Activated T-cell treated with anti-CD3 and anti-CD28 coated beads, Interleukin-2, amount 50 U/mL, for 1 hour (primary cell): ENCODE data around the gene PACRG.
"Not testable (repeated sequence)": the region's sequence is repeated elsewhere in the genome, so short reads cannot be mapped to it uniquely, and the experiment has no call there.

Experiments
- DNase-seq: peaks from one replicate; pipeline ENCODE4 v3.0.0-alpha.2; 2020

PACRG gene

DNA sequence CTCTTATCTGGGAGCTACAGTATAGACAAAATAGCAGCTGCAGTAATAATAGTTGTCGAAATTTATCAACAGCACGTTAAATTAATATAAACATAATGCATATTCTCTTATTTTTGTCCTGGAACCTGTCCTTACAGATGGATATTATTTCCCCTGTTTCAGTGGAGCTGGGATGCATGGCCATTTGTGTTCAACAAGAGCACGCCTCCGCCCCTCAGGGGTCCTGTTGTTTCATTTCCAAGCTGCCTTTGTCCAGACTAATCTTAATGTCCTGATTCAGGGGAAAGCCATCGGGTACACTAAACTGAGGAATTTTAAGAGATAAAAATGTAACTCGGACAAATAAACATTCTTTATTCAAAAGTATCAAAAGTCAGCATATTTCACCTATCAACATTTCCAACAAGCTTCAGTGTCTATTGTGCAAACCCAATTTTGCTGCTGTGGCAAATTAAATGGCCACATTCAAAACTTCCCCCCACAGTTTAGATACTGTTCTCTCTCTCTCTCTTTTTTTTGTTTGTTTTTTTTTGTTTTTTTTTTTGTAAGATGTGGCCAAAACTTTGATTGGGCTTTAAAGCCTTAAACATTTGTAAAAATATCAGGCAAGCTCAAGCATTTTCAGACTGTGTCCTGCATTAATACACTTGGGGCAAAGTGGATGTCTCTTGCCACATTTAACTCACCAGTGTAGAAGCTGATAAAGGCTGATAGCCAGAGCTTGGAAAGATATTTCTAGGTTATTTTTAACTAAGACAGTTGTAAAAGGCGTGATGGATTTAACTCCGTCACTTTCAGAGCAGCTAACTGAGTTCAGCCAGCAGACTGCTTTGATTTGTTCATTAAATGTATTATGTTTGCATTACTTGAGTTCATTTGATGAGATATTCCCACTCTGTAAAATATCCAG, 574.2 kb downstream of the PACRG start:
- no peak for DNase-seq

DNA sequence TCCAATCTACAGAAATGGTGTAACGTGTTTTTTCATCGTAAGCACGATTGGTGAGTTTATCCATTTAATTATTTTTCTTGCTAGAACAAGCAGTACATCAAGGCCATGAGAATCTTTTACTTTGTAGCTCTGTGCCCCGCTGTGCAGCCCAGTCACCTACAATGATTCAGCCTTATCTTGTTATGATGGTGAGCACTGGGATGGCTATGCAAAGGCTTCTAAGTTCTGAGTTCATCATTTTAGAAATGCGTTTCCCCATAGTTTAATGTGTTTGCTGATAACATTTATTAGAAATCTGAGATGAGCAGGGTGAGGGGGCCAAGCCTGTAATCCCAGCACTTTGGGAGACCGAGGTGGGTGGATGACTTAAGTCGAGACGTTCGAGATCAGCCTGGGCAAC, 575.0 kb downstream of the PACRG start:
- no peak for DNase-seq

DNA sequence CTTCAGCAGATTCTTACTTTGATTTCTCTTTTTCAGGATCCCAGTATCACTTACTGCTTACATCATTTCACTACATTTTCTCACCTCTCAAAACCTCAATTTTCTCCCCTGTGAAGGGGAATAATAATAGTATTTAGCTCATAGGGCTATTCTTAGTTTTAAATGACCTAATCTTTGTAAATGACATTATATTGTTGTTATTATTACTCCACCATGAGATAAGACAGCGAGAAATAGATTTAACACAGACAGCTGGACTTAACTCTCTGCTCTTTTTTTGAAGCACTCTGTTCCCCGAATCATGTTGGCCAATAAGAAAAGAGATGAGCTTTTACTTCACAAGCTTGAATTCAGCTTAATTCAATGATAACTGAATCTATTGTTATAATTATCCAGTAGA, 578.2 kb downstream of the PACRG start:
- no peak for DNase-seq

DNA sequence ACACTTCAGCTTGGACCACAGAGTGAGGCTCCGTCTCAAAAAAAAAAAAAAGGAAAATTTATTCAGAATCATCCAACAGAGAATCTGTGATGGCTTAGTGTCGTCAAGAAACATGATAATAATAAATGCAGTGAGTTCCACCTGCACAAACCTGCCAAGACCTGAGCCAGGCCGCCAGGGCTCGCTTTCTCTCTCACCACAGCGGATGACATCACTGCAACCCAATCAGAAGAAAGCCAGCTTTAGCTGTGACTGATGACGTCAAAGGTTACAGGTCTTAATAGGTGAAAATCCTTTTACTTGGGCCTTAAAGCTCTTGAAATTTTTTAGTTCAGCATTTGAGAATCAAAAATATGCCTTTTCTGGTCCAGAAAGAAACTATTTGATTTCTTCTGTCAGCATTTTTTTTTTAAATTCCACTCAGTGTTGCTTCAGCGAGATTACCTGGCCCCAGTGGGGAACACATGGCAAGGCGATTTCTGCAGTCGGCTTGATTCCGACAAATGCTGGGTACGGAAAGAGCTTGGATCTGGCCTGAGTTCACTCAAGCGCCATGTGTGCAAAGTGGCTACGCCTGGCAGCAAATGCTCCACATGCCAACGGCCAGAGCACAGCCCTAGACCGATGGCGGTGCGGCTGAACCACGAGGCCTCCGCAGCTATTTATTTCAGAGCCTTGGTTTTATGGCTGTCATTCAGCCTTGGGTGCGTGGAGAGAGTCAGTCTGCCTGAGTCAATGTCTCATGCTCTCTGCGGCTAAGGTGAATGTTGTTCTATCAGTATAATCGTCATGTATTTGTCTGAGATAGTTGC, 581.1 kb downstream of the PACRG start:
- DNase-seq, result no peak

DNA sequence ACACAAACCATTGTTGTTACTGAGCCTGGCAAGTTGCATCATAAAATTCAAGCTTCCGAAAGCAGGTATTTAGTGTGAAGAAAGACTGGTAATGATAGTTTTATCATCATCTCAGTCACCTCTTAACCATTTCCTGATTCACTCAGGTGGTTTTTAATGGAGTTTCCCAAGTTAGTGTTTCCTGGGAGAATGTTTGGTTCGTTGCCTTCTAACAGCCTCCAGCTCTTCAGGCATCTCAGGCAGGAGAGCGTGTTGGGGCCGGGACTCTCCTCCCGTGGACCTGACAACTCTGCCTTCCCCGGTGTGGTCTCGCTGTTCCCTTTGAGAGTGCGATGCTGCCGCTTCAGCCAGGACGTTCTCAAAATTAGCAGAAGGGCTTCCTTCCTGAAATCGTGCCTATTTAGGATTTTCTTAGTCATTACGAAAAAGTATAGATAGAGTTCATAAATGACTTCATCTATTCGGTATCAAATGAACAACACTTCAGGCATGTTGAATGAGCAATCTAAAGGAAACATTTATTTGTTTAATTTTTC, 581.8 kb downstream of the PACRG start:
- DNase-seq, result no peak

DNA sequence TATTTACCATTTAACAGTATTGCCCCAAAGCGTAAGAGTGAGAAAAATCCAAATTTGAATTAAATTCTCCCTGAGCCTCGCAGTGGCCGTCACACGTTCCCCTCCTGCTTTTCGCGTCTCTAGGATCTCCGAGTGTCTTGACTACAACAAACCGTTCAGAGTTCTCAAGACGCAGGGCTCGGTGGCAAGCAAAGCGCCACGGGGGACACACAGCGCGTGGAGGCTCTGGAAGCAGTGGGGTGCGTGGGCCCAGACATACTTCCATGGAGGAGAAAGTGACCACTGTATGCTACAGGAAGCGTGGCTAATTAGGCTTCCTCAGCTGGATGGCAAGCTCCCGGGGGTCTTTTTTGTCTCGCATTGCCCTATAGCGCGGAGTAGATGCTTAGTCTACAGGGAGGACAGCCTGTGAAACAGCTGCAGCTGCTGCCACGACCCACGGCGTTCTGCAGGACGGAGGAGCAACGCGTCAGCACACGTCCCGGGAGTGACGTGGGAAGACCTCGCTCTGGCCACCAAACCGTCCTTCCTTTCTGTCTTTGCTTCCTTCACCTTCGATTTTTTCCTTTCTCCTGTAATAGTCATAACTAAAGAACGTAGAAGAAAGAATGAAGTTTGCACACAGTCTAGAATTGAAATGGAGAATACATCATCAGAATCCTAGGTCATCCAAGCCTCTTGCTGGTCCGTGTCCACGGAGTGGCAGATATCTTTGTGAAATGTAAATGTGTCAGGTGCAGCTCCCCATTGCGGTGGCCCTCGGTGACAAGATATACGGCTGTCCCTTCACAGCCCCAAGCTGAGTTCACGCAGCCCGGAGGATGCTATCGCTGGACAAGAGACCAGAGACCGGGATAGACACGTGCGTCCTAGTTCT, 582.6 kb downstream of the PACRG start:
- DNase-seq, result no peak

DNA sequence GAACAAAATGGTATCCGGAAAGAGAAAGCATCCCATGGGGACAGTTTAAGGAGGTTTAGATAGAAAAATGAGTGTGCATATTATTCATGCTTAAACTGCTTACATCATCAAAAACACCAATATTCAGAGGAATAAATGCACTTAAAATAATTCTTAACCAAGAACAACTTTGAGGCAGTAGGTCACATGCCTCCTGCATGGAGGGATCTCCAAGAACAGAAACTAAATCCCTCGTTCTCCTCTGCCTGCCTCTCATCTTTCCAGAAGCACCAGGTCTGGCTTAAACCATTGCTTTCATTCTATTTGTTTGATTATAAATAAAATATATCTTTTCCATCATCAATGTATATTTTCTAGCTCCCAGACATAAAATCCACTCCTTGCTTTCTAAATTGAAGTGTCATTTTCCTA, 583.2 kb downstream of the PACRG start:
- DNase-seq, result no peak

DNA sequence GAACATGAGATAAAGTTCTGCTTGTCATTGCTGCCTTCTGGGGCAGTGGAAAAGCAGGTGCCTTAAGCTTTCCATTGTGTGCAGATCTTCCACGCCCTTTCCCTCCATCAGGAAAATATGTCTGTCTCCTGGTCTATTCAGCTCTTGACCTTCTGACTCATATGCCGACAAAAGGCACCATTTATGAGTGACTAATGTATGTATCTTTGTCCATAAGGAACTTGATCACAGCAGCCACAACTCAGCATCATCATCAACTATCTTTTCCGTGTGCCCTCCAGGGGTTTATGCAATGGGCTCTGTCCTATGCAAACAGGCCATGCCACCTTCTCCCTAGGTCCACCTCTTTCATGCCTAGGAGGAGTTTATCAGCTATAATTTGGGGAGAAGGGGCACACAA, 584.1 kb downstream of the PACRG start:
- no peak for DNase-seq

DNA sequence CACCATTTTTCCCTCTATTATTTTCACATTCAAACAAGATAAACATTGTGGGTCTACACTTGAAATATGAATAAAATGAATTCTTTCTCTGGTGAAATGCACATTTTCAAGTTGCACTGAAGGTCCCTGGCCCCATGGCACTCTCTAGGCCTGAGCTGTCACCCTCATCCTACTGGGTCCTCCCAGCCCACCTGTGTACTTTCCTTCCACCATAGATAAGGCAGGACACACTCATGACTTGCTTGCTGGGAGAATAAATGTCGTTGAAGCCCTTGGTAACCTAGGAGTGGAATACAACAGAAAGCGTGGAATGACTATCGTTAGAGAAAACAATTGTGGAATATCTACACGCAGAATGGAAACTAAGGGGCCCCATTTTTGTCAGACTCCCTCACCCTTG, 585.8 kb downstream of the PACRG start:
- DNase-seq, result no peak

DNA sequence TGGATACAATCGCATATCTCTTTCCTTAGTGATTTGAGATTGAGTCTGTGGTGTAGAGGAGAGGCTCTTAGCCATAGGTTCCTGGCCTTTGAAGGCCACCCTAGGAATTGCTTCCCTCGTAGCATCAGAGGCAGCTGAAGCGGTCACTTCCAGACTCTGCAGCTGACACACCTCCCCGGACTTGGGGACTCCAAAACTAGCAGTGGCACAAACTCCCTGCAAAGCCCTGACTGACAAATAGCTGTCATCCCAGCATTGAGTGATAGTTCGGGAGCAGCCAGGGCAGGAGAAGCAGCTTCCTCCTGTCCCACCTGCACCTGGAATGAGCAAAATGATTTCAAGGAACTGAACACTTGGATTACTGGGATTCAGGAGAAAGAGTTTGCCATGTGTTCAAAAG, 586.2 kb downstream of the PACRG start:
- DNase-seq, result no peak

DNA sequence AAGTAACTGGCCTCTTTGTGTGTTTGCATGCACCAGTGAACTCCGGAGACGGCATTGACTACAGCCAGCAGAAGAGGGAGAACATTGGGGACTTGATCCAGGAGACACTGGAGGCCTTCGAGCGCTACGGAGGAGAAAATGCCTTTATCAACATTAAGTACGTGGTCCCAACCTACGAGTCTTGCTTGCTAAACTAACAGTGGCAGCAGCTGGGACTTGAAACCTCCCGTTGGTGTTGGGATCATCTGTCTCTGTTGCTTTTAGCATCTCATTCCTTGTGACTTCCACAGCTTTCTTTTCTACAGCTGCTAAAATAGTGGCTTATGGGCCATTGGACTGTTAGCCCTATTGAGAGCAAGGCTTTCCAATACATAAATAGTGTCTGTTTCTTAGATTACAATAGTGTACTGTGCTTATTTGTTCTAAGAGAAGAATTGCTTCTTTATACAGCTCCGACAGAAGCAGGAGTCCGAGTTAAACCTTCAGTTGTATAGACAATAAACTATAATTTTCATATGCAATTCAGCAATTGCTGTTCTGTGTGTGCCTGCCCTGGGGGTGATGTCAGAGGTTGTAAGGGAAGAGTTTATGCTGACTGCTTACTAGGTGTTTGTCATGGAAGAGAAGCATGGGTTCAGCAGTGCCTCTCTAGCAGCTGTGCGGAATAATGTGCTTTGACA, 587.2 kb downstream of the PACRG start:
- no peak for DNase-seq

DNA sequence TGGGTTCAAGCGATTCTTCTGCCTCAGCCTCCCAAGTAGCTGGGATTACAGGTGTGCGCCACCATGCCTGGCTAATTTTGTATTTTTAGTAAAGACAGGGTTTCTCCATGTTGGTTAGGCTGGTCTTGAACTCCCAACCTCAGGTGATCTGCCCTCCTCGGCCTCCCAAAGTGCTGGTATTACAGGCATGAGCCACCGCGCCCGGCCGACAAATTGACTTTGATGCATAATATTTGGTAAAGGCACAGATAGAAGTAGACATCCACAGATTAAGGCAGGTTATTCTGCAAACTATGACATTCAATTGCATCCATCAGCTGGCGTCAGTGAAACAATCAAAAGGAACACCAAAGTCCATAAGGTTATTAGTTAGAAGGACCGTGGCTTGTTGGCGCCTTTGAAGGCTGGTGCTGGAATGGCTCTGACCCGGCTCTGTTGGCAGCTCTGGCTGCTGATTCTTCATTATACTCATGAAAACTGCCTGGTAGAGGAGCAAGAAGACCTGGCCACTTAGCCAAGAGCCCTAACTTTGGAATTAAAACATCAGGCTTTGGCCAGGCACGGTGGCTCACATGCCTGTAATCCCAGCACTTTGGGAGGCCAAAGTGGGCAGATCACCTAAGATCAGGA, 589.2 kb downstream of the PACRG start:
- DNase-seq, result not testable (repeated sequence)

DNA sequence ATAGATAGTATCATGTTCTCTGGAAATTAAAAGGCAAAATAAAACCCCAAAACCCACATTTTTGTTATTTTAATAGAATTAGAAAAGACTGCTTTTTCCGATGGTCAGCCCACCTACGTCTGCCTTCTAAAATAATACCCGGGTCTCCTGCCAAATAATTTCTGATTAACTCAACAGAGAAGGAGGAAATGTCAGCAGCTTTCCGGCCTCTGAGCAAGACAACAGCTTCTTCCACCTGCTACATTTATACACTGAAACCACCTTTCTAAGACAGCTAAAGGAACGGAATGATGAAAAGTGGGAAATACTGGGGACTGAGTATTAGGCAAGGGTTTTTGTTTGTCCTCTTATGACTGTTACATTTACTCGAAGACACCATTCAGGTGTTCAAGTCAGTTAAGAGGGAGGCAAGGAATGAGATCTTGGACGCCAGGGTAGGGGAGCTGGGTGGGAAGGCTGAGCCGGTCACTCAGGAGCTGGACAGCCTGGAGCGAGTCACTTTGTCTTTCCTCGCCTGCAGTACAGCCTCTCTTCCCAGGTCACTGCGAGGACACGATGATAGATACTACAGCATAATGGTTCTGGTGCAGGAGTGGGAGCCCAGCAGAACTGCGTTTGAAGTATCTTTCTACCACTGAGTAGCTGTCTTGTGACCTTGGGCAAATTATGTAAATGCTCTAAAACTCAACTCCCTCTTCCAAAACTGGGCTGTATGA, 590.5 kb downstream of the PACRG start:
- DNase-seq, result no peak

DNA sequence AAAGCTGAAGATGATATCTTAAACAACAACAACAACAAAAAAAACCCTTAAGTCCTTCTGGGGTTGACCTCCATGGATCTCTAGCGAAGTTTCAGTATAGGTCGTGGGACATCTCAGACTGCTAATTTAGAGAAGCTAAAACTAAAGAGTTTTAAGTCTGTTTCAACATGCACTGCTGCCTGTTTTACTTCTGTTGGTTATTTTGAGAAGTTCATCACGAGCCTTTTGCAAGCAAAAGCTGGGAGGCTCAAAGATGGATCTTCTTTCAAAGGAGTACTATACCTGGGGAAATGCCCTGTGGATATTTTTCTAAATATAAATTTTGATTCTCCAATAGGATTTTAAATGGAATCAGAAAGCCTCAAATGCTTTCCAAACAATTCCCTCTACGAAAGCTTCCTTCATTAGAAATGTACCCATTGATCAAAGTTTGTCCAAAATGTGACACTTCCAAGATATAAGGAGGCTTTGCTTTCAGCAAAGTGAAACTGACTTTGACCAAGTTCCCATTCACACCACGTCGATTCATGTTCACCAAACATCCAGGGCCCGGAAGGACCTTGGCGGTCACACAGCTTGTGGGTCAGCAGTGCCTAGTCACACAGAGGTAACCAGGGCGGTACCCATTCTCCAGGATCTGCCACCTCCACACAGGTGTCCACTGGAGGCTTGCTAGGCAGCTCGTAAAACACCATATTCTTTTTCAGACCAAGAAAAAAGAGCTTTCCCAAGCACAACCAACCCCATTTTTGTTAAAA, 592.0 kb downstream of the PACRG start:
- no peak for DNase-seq

DNA sequence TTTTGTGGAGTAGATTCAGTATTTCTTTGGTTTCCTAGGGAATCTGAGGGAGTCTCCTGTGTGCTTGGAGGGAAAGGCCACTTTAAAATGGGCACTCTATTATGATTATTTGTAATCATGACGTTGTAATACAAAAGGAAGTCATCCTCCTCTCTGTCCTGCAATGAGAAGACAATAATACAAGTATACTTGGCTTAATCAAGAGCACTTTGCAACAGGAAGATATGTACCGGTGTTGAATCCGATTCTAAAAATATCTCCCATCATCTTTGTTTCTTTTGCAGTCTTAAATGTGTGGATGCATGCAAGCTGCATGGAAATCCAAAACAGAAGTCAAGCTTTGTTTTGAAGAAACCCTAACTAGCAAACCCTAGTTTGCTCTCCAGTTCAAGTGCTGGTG, 592.6 kb downstream of the PACRG start:
- no peak for DNase-seq

DNA sequence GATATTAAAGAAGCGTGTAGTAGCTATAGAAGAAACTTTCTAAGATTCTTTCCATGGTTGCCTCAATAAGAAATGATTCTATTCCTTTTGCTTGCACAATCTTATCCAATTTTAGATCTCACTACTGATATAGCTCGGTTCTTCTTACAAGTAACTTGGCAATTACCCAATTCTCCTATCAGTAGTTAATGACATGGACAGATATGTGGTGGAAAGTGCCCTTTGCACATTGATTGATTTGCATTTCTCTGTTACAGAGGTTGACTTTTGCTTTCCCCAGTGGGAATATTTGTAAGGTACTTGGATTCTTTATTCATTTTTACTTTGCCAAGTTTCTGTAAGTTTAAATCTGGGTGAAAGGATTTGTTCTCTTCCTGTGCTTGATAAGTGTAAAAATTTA, 593.0 kb downstream of the PACRG start:
- no peak for DNase-seq

DNA sequence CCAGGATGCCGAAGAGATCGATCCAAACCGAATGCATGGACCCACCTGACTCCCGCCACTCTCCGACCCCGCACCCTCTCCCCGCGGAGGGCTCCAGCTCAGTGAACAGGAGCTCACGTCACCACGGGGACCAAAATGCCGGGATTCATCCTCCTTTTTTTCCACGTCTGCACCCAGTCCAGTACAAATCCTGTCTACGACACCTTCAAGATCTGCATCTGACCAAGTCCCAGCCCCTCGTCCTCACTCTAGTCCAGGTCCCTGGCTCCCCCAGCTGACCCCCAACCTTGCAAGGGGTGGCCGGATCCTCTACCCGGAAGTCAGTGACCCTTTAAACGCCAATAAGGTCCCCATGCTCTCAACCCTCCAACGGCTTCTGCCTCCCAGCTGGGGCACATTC, 593.9 kb downstream of the PACRG start:
- DNase-seq, result no peak

DNA sequence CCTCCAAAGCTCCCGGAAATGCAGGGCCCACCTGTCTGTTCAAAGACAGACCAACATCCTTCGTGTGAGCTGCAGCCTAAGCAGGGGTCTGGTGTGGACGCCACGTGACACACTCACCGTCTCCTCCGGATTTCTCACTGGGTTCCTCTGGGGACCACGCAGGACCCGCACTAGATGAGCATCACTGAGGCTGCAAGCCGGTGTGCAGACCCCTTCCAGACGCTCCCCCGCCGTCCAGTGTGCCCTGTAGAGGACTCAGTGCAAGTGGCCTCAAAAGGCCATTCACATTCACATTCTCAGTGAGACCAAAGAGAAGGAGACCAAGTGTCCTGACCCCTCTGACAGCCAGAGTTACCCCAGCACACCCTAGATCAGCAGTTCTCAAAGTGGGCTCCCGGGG, 595.5 kb downstream of the PACRG start:
- no peak for DNase-seq

DNA sequence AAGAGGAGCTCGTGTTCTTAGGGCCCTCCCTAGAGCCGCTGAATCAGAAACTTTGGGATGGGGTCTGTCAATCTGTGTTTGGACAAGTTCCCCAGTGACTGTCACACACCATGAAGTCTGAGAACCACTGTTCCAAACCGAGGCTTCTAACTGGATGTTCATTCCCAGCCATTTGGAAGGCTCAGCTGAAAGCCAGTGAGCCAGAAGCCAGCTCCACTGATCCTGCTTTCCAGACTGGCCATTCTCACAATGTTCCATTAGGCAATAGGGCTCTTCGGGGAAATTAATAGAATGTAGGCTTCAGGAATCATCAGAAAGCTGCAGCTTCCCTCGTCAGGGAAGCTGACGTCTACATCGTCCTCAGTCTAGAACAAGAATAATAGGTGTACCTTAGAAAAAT, 595.9 kb downstream of the PACRG start:
- DNase-seq, result no peak

DNA sequence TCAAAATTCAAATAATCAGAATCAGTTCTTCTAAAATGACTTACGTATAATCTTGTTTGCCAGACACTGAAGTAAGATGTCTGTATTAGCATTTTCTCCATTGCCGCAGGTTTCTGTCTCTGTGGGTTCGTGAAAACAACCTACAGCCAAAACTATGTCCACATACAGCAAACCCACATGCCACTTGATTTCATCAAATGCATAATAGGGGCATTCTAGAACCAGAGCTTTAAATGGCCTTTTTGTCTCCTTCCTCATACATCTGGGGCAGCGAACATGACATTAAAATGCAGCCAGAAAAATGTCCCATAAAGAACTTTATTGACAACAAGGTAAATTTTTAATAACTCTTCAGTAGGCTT, 596.5 kb downstream of the PACRG start:
- no peak for DNase-seq
